Cardiac muscle cell (in vitro differentiated cells and primary cell): ENCODE data around the gene AP5B1. TPM values are rescaled to one million over a fixed set of nuclear protein-coding genes. Genes with fewer than 3 reads are reported as not detected.
A peak's percentile ranks its signal among the peaks of the same experiment; 100 is the strongest.

Source experiments
- DNase-seq, 2 donors: peaks; one replicate each; pipeline versions ENCODE4 v3.0.0 to v3.0.0-alpha.2; 2010 to 2017; ENCODE audit warnings: low read depth in 1 of 2, low spot score in 1 of 2
- H3K27ac ChIP-seq: fragments of 200-600 bp; sonication (generic); 2 replicates; pipeline ENCODE4 v1.5.1; 2016
- H3K27me3 ChIP-seq: fragments of 200-600 bp; sonication (generic); 2 replicates; pipeline ENCODE4 v1.6.0; 2016; ENCODE audit warnings: control low read depth
- H3K36me3 ChIP-seq: fragments of 200-600 bp; sonication (generic); 2 replicates; pipeline ENCODE4 v1.5.1; 2016; ENCODE audit warnings: control low read depth
- H3K4me1 ChIP-seq: fragments of 200-600 bp; sonication (generic); 2 replicates; pipeline ENCODE4 v1.8.1; 2017; ENCODE audit warnings: low read depth, mild to moderate bottlenecking, mixed run types
- H3K4me3 ChIP-seq: fragments of 200-600 bp; sonication (generic); 2 replicates; pipeline ENCODE4 v1.5.1; 2016; ENCODE audit warnings: mild to moderate bottlenecking
- H3K9me3 ChIP-seq: fragments of 200-600 bp; sonication (generic); 2 replicates; pipeline ENCODE4 v1.5.1; 2017; ENCODE audit warnings: low read depth, mild to moderate bottlenecking, control low read depth
- polyA plus RNA-seq: library from polyadenylated mRNA; unstranded; fragments of >200 nt; fragmentation: Nextera tagmentation; extraction: Ambion mirVana; gene quantifications from 2 replicates; pipeline ENCODE4 v1.2.1, GENCODE V29; 2016
- total RNA-seq: library from RNA; depleted of rRNA; stranded (reverse); fragments of >200 nt; gene quantifications from 2 replicates; pipeline ENCODE4 v1.2.3, GENCODE V29; 2016
- TF ChIP-seq, protein P1 (sequence below): IDR thresholded peaks from 2 replicates; pipeline ENCODE4 v1.5.1; 2012; ENCODE audit warnings: low read depth, mild to moderate bottlenecking, low read length

The AP5B1 gene
- total and polyA plus RNA-seq, 2 experiments from 2014 or later, result 13.6 to 24.3 TPM

DNA sequence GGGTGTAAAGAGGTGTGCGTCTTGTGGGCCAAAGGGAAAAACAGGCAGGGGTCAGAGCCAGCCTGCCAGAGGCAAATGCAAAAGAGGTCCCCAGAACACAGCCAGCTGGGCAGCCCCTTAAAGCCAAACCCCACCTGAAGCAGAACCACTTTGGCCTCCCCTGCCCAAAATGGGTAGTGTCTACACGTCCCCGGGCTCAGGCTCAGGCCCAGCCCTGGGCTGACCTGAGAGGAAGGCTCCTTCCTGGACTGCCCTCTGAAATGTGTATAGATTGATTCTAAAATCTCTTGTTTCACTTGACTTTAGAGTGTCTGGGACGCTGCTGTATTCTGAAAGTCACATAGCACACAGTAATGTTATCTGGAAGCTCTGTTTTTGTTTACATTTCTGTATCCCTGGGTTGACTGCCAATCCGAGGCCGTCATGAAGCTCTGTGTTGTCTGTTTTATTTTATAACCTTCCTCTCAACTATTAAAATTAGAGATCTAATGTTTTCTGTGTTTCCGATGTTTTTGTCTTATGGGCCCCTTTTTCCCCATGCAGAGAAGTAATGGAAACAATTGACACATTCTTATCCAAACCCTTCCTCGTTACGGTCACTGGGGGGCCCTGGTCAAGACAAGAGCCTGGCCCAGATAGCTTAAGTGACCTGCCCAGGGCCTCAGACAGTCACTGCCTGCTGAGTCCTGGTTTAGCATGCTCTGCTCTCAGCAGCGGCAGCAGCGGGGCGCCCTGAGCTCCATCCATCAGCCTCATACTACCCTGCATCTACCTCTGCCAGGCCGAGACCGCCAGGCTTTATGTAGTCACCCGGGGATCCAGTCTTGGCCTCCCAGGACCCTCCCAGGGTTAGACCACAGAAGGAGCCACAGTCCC is 16.2 kb upstream of the AP5B1 start:
- Histone ChIP-seq H3K27ac (no peak overlapping the region), H3K4me1 (peaks cover 12% of the 10 kb centered on the region), H3K36me3 (no peaks in the 10 kb centered on the region), H3K9me3 (no peaks in the 10 kb centered on the region), H3K4me3 (no peak overlapping the region), H3K27me3 (no peaks in the 10 kb centered on the region)
- TF ChIP-seq, protein P1, sequence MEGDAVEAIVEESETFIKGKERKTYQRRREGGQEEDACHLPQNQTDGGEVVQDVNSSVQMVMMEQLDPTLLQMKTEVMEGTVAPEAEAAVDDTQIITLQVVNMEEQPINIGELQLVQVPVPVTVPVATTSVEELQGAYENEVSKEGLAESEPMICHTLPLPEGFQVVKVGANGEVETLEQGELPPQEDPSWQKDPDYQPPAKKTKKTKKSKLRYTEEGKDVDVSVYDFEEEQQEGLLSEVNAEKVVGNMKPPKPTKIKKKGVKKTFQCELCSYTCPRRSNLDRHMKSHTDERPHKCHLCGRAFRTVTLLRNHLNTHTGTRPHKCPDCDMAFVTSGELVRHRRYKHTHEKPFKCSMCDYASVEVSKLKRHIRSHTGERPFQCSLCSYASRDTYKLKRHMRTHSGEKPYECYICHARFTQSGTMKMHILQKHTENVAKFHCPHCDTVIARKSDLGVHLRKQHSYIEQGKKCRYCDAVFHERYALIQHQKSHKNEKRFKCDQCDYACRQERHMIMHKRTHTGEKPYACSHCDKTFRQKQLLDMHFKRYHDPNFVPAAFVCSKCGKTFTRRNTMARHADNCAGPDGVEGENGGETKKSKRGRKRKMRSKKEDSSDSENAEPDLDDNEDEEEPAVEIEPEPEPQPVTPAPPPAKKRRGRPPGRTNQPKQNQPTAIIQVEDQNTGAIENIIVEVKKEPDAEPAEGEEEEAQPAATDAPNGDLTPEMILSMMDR, result no peak
- DNase-seq, result peak in 1 of 2 donors; percentile 62

DNA sequence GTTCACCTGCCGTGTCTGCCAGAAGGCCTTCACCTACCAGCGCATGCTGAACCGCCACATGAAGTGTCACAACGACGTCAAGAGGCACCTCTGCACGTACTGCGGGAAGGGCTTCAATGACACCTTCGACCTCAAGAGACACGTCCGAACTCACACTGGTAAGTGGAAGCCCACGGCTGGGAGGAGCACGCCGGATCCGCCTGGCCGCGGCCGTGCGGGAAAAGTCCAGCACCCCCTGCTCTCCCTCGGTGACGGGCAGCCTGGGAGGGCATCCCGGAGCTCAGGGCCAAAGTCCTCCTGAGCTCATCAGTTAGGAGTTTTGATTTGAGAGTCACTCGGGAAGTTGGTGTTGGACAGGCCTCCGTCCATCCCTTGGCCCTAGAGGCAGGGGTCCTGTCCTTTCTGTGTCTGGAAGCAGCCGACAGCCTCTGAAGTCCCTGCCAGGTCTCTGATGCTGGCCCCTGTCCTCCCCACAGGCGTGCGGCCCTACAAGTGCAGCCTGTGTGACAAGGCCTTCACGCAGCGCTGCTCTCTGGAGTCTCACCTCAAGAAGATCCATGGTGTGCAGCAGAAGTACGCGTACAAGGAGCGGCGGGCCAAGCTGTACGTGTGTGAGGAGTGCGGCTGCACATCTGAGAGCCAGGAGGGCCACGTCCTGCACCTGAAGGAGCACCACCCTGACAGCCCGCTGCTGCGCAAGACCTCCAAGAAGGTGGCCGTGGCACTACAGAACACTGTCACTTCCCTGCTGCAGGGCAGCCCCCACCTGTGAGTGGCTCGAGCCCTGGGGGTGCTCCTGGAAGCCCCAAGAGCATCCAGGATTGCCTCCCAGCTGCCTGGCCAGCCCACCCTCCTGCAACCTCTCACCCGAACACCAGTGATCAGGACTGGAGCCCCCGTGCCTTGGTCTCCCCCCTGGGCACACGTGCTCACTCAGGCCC is 14.1 kb upstream of the AP5B1 start:
- H3K27ac ChIP-seq, result no peak overlapping the region
- no peak overlapping the region for H3K4me3 ChIP-seq
- no peaks in the 10 kb centered on the region for H3K27me3 ChIP-seq
- DNase-seq, result no peak
- peaks cover 12% of the 10 kb centered on the region for H3K4me1 ChIP-seq
- H3K36me3 ChIP-seq, result no peaks in the 10 kb centered on the region
- H3K9me3 ChIP-seq, result no peaks in the 10 kb centered on the region
- TF ChIP-seq, protein P1, result no peak

GRCh38 chr11:65793625-65794400 is 13.0 kb upstream of the AP5B1 start:
- no peak overlapping the region for H3K27ac ChIP-seq
- no peak for DNase-seq
- no peaks in the 10 kb centered on the region for H3K9me3 ChIP-seq
- no peaks in the 10 kb centered on the region for H3K36me3 ChIP-seq
- peaks cover 6% of the 10 kb centered on the region for H3K27me3 ChIP-seq
- H3K4me3 ChIP-seq, result no peak overlapping the region
- peaks cover 12% of the 10 kb centered on the region for H3K4me1 ChIP-seq
- TF ChIP-seq, protein P1, result no peak

DNA sequence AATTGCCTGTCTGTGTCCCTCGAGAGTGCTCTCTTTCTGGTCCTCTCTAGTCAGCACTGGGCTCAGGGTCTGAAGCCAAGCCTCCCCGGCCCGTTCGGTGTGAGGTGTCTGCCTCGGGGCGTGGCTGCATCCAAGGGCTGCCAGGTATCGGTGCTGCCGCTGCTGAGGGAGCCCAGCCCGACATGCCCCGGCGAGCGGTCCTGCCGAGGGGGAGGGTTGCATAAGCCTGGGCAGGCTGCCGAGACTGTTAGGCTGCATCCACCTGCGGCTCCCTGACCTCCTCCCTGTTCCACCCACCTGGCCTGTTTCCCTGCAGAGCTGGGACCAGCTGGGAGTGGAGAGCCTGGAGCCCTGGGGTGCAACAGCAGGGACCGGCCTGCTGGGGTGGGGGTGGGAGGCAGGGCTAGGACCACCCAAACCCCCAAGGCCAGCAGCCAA is 12.4 kb upstream of the AP5B1 start:
- no peak for DNase-seq
- TF ChIP-seq, protein P1, result no peak
- Histone ChIP-seq H3K27me3 (peaks cover 13% of the 10 kb centered on the region), H3K9me3 (no peaks in the 10 kb centered on the region), H3K4me3 (no peak overlapping the region), H3K27ac (no peak overlapping the region), H3K4me1 (peaks cover 12% of the 10 kb centered on the region), H3K36me3 (no peaks in the 10 kb centered on the region)

- Histone ChIP-seq H3K4me1 (peaks cover 10% of the 10 kb centered on the region), H3K27me3 (peaks cover 20% of the 10 kb centered on the region), H3K27ac (no peak overlapping the region), H3K4me3 (no peak overlapping the region), H3K36me3 (no peaks in the 10 kb centered on the region), H3K9me3 (no peaks in the 10 kb centered on the region)
- no peak for DNase-seq
- TF ChIP-seq, protein P1, result no peak
Measured at GRCh38 chr11:65792456-65792855, 11.7 kb upstream of the AP5B1 start.
